ENCODE data around the gene HECTD2. TPM values are rescaled to one million over a fixed set of nuclear protein-coding genes. Genes with fewer than 3 reads are reported as not detected.
A peak's percentile ranks its signal among the peaks of the same experiment; 100 is the strongest.
"Not testable (repeated sequence)": the region's sequence is repeated elsewhere in the genome, so short reads cannot be mapped to it uniquely, and the experiment has no call there.

HECTD2 gene
- total RNA-seq (10 to 100 TPM; 23.4 to 25.5 TPM), polyA plus RNA-seq (10 to 100 TPM in 1 of 2 donors, 1 to 10 TPM in 1; 6.0 to 16.3 TPM)
- long read RNA-seq, donor 1, full-length matches to known transcripts = 2 of 21 reads
- long read RNA-seq, donor 1, partial matches to known transcripts = 5 of 21 reads
- long read RNA-seq, donor 1, other reads (novel, unspliced or antisense) = 14 of 21 reads
- long read RNA-seq, donor 2, partial matches to known transcripts = 3 of 18 reads
- long read RNA-seq, donor 2, other reads (novel, unspliced or antisense) = 14 of 18 reads

- ATAC-seq (ENCODE audit: low FRiP score) = peak; percentile 89
- intact Hi-C loops (cut with DNase I) = no loop called here
- peak; percentile 89 to 93 for DNase-seq
- Histone ChIP-seq H3K27me3 (ENCODE audit: control insufficient read depth in 1 of 2, insufficient read depth in 2 of 2, low read length in 1 of 2) (no peaks in the 10 kb centered on the region), H3K27ac (ENCODE audit: low read depth in 1 of 2, low read length in 2 of 2) (peak within 1 kb of the TSS; percentile 98), H3K4me1 (ENCODE audit: control insufficient read depth in 1 of 2, insufficient read depth in 2 of 2, low read length in 2 of 2) (peaks cover 2 to 5% of the 10 kb centered on the region in 2 donors), H3K4me3 (ENCODE audit: low read length in 2 of 2) (peak within 1 kb of the TSS; percentile 83), H3K36me3 (ENCODE audit: control insufficient read depth in 1 of 2, insufficient read depth in 2 of 2, low read length in 1 of 2) (no peaks in the 10 kb centered on the region), H3K9me3 (ENCODE audit: control insufficient read depth, low read length) (no peaks in the 10 kb centered on the region)
- 0% methylated on average over 80 to 111 of the region's 111 CpGs for WGBS, 2 donors
These were observed at the start of gene HECTD2 for GRCh38 chr10:91409869-91410637. TSS of gene HECTD2 (plus strand) at chr10:91410344. CDS start at chr10:91410439, 95 bp downstream.

- no peak overlapping the region for H3K27ac ChIP-seq (ENCODE audit: low read depth in 1 of 2, low read length in 2 of 2)
- H3K27me3 ChIP-seq (ENCODE audit: control insufficient read depth in 1 of 2, insufficient read depth in 2 of 2, low read length in 1 of 2) = no peaks in the 10 kb centered on the region
- no peaks in the 10 kb centered on the region for H3K36me3 ChIP-seq (ENCODE audit: control insufficient read depth in 1 of 2, insufficient read depth in 2 of 2, low read length in 1 of 2)
- WGBS, 2 donors = 61 to 66% methylated on average over 3 of the region's 3 CpGs
- no peak overlapping the region for H3K4me3 ChIP-seq (ENCODE audit: low read length in 2 of 2)
- no peak for DNase-seq
- ATAC-seq (ENCODE audit: low FRiP score) = no peak
- intact Hi-C loops (cut with DNase I) = loop anchor here in 1 of 2 donors (10.0 kb wide), 1 partner anchor 456 kb away; no protein-coding TSS in a partner anchor
- no peaks in the 10 kb centered on the region for H3K9me3 ChIP-seq (ENCODE audit: control insufficient read depth, low read length)
- H3K4me1 ChIP-seq (ENCODE audit: control insufficient read depth in 1 of 2, insufficient read depth in 2 of 2, low read length in 2 of 2) = no peaks in the 10 kb centered on the region
These were observed 49.7 kb upstream of the HECTD2 start for GRCh38 chr10:91360461-91360860.

GRCh38 chr10:91365519-91365918 lies 44.6 kb upstream of the HECTD2 start:
- not testable (repeated sequence) for H3K4me3 ChIP-seq (ENCODE audit: low read length in 2 of 2); H3K9me3 ChIP-seq (ENCODE audit: control insufficient read depth, low read length); ATAC-seq (ENCODE audit: low FRiP score); H3K27me3 ChIP-seq (ENCODE audit: control insufficient read depth in 1 of 2, insufficient read depth in 2 of 2, low read length in 1 of 2); H3K4me1 ChIP-seq (ENCODE audit: control insufficient read depth in 1 of 2, insufficient read depth in 2 of 2, low read length in 2 of 2); H3K27ac ChIP-seq (ENCODE audit: low read depth in 1 of 2, low read length in 2 of 2); H3K36me3 ChIP-seq (ENCODE audit: control insufficient read depth in 1 of 2, insufficient read depth in 2 of 2, low read length in 1 of 2); DNase-seq
- 91 to 98% methylated on average over 2 of the region's 3 CpGs for WGBS, 2 donors
- intact Hi-C loops (cut with DNase I) = loop anchor here in 1 of 2 donors (10.0 kb wide), 1 partner anchor 461 kb away; no protein-coding TSS in a partner anchor

- no peak for DNase-seq
- intact Hi-C loops (cut with DNase I) = loop anchor here in 1 of 2 donors (10.0 kb wide), 1 partner anchor 462 kb away; no protein-coding TSS in a partner anchor
- no peaks in the 10 kb centered on the region for H3K4me1 ChIP-seq (ENCODE audit: control insufficient read depth in 1 of 2, insufficient read depth in 2 of 2, low read length in 2 of 2)
- H3K36me3 ChIP-seq (ENCODE audit: control insufficient read depth in 1 of 2, insufficient read depth in 2 of 2, low read length in 1 of 2) = no peaks in the 10 kb centered on the region
- H3K4me3 ChIP-seq (ENCODE audit: low read length in 2 of 2) = no peak overlapping the region
- H3K27ac ChIP-seq (ENCODE audit: low read depth in 1 of 2, low read length in 2 of 2) = no peak overlapping the region
- no peaks in the 10 kb centered on the region for H3K9me3 ChIP-seq (ENCODE audit: control insufficient read depth, low read length)
- H3K27me3 ChIP-seq (ENCODE audit: control insufficient read depth in 1 of 2, insufficient read depth in 2 of 2, low read length in 1 of 2) = no peaks in the 10 kb centered on the region
- ATAC-seq (ENCODE audit: low FRiP score) = no peak
- WGBS, 2 donors = 79 to 85% methylated on average over 1 of the region's 1 CpG
These were observed 43.4 kb upstream of the HECTD2 start for GRCh38 chr10:91366704-91367103.

GRCh38 chr10:91367127-91367531 lies 43.0 kb upstream of the HECTD2 start:
- H3K9me3 ChIP-seq (ENCODE audit: control insufficient read depth, low read length) = no peaks in the 10 kb centered on the region
- H3K36me3 ChIP-seq (ENCODE audit: control insufficient read depth in 1 of 2, insufficient read depth in 2 of 2, low read length in 1 of 2) = no peaks in the 10 kb centered on the region
- no peak for ATAC-seq (ENCODE audit: low FRiP score)
- H3K4me3 ChIP-seq (ENCODE audit: low read length in 2 of 2) = no peak overlapping the region
- no peaks in the 10 kb centered on the region for H3K4me1 ChIP-seq (ENCODE audit: control insufficient read depth in 1 of 2, insufficient read depth in 2 of 2, low read length in 2 of 2)
- H3K27ac ChIP-seq (ENCODE audit: low read depth in 1 of 2, low read length in 2 of 2) = no peak overlapping the region
- intact Hi-C loops (cut with DNase I) = loop anchor here in 1 of 2 donors (10.0 kb wide), 1 partner anchor 462 kb away; no protein-coding TSS in a partner anchor
- DNase-seq = no peak
- no peaks in the 10 kb centered on the region for H3K27me3 ChIP-seq (ENCODE audit: control insufficient read depth in 1 of 2, insufficient read depth in 2 of 2, low read length in 1 of 2)

GRCh38 chr10:91367558-91367957 lies 42.6 kb upstream of the HECTD2 start:
- no peak overlapping the region for H3K27ac ChIP-seq (ENCODE audit: low read depth in 1 of 2, low read length in 2 of 2)
- no peaks in the 10 kb centered on the region for H3K4me1 ChIP-seq (ENCODE audit: control insufficient read depth in 1 of 2, insufficient read depth in 2 of 2, low read length in 2 of 2)
- no peak overlapping the region for H3K4me3 ChIP-seq (ENCODE audit: low read length in 2 of 2)
- WGBS, 2 donors = 84 to 85% methylated on average over 2 of the region's 2 CpGs
- H3K27me3 ChIP-seq (ENCODE audit: control insufficient read depth in 1 of 2, insufficient read depth in 2 of 2, low read length in 1 of 2) = no peaks in the 10 kb centered on the region
- no peak for DNase-seq
- H3K36me3 ChIP-seq (ENCODE audit: control insufficient read depth in 1 of 2, insufficient read depth in 2 of 2, low read length in 1 of 2) = no peaks in the 10 kb centered on the region
- intact Hi-C loops (cut with DNase I) = loop anchor here in 1 of 2 donors (10.0 kb wide), 1 partner anchor 463 kb away; no protein-coding TSS in a partner anchor
- H3K9me3 ChIP-seq (ENCODE audit: control insufficient read depth, low read length) = no peaks in the 10 kb centered on the region
- no peak for ATAC-seq (ENCODE audit: low FRiP score)

GRCh38 chr10:91369978-91370589 lies 40.1 kb upstream of the HECTD2 start:
- ATAC-seq (ENCODE audit: low FRiP score); H3K27ac ChIP-seq (ENCODE audit: low read depth in 1 of 2, low read length in 2 of 2); DNase-seq; H3K4me1 ChIP-seq (ENCODE audit: control insufficient read depth in 1 of 2, insufficient read depth in 2 of 2, low read length in 2 of 2); H3K4me3 ChIP-seq (ENCODE audit: low read length in 2 of 2); H3K36me3 ChIP-seq (ENCODE audit: control insufficient read depth in 1 of 2, insufficient read depth in 2 of 2, low read length in 1 of 2); H3K9me3 ChIP-seq (ENCODE audit: control insufficient read depth, low read length); H3K27me3 ChIP-seq (ENCODE audit: control insufficient read depth in 1 of 2, insufficient read depth in 2 of 2, low read length in 1 of 2): not testable (repeated sequence)
- WGBS, 2 donors = 82% methylated on average over 5 to 6 of the region's 6 CpGs
- intact Hi-C loops (cut with DNase I) = loop anchor here (1.0 to 10.0 kb wide), 3 partner anchors 71 to 465 kb away; no protein-coding TSS in a partner anchor

GRCh38 chr10:91374052-91374451 lies 36.1 kb upstream of the HECTD2 start:
- intact Hi-C loops (cut with DNase I) = no loop called here
- Histone ChIP-seq H3K27me3 (ENCODE audit: control insufficient read depth in 1 of 2, insufficient read depth in 2 of 2, low read length in 1 of 2) (no peaks in the 10 kb centered on the region), H3K36me3 (ENCODE audit: control insufficient read depth in 1 of 2, insufficient read depth in 2 of 2, low read length in 1 of 2) (no peaks in the 10 kb centered on the region), H3K4me1 (ENCODE audit: control insufficient read depth in 1 of 2, insufficient read depth in 2 of 2, low read length in 2 of 2) (no peaks in the 10 kb centered on the region), H3K9me3 (ENCODE audit: control insufficient read depth, low read length) (peaks cover 2% of the 10 kb centered on the region), H3K27ac (ENCODE audit: low read depth in 1 of 2, low read length in 2 of 2) (no peak overlapping the region), H3K4me3 (ENCODE audit: low read length in 2 of 2) (no peak overlapping the region)
- DNase-seq (no peak), ATAC-seq (ENCODE audit: low FRiP score) (no peak)

Data from aorta (tissue), 5 donors.